Hematopoietic multipotent progenitor cell (in vitro differentiated cells): ENCODE measurements around the gene RITA1. TPM values are rescaled to one million over a fixed set of nuclear protein-coding genes. Genes with fewer than 3 reads are reported as not detected.
"Not testable (repeated sequence)": the region's sequence is repeated elsewhere in the genome, so short reads cannot be mapped to it uniquely, and the experiment has no call there.

Experiments used
- DNase-seq, 3 donors: peaks; one replicate each; pipeline ENCODE4 v3.0.0-alpha.2; 2011 to 2015; ENCODE audit warnings: low read depth in 2 of 3, low spot score in 2 of 3
- total RNA-seq: library from RNA; depleted of rRNA; stranded (reverse); fragments of >200 nt; gene quantifications from one replicate; pipeline ENCODE4 v1.2.3, GENCODE V29; 2012

RITA1 gene
- total RNA-seq = 28.3 TPM

GRCh38 chr12:113185180-113186032 is at the start of gene RITA1, which contains the start of gene DDX54:
Gene RITA1 (plus strand): TSS chr12:113185721. CDS start chr12:113186747, 1,026 bp downstream.
Gene DDX54 (minus strand): TSS chr12:113185478. CDS start chr12:113185451, 27 bp downstream.
- DNase-seq = peak; percentile 74 to 89 (median 81)

- peak in 2 of 3 donors; percentile 65 to 85 for DNase-seq
These were observed 49.2 kb upstream of the RITA1 start for GRCh38 chr12:113136128-113136989.

GRCh38 chr12:113136990-113137511 is 48.5 kb upstream of the RITA1 start:
- DNase-seq = no peak

- DNase-seq = no peak
These were observed 47.4 kb upstream of the RITA1 start for GRCh38 chr12:113137861-113138783.

- DNase-seq = no peak
These were observed 46.7 kb upstream of the RITA1 start for GRCh38 chr12:113138826-113139225.

GRCh38 chr12:113140706-113141105 is 44.8 kb upstream of the RITA1 start:
- DNase-seq = no peak

GRCh38 chr12:113141716-113142115 is 43.8 kb upstream of the RITA1 start:
- not testable (repeated sequence) for DNase-seq

- DNase-seq = peak in 2 of 3 donors; percentile 59 to 79
These were observed 43.2 kb upstream of the RITA1 start for GRCh38 chr12:113142173-113142885.

- DNase-seq = no peak
These were observed 42.6 kb upstream of the RITA1 start for GRCh38 chr12:113142886-113143332.

- DNase-seq = no peak
These were observed 41.6 kb upstream of the RITA1 start for GRCh38 chr12:113143959-113144358.

- no peak for DNase-seq
These were observed 40.7 kb upstream of the RITA1 start for GRCh38 chr12:113144806-113145205.

- DNase-seq = no peak
These were observed 39.6 kb upstream of the RITA1 start for GRCh38 chr12:113145720-113146551.

GRCh38 chr12:113146999-113147398 is 38.5 kb upstream of the RITA1 start:
- DNase-seq = no peak

GRCh38 chr12:113149361-113150150 is 36.0 kb upstream of the RITA1 start, which contains the start of gene CFAP73:
Gene CFAP73 (plus strand): TSS chr12:113149724. CDS start chr12:113149858, 134 bp downstream.
- DNase-seq = peak in 2 of 3 donors; percentile 87 to 90

GRCh38 chr12:113151655-113152054 is 33.9 kb upstream of the RITA1 start:
- DNase-seq = no peak

GRCh38 chr12:113152196-113152834 is 33.2 kb upstream of the RITA1 start:
- DNase-seq = no peak
